Natural killer cell (primary cell): ENCODE measurements around the gene NPDC1. TPM values are rescaled to one million over a fixed set of nuclear protein-coding genes. Genes with fewer than 3 reads are reported as not detected.

ENCODE experiments used
- ATAC-seq, 3 donors: fragments of 150-1000 bp in 2 of 3; fragments of 200-7000 bp in 1 of 3; cut with Tn5 transposase; 1 replicate in 1 of 3; 2 replicates in 2 of 3; pipeline ENCODE4 v1.10.0; 2021; ENCODE audit warnings: mild to moderate bottlenecking in 2 of 3, moderate library complexity in 2 of 3
- DNase-seq, 2 donors: peaks; one replicate each; pipeline versions ENCODE4 v3.0.0 to v3.0.0-alpha.2; 2013 to 2021; ENCODE audit warnings: mixed read lengths in 1 of 2
- H3K27ac ChIP-seq: one replicate; pipeline ENCODE4 v1.5.1; 2013; ENCODE audit warnings: mild to moderate bottlenecking, low read length
- H3K27me3 ChIP-seq: one replicate; pipeline ENCODE4 v1.6.1; 2013; ENCODE audit warnings: low read length; ENCODE audit not compliant: control insufficient read depth, insufficient read depth
- H3K36me3 ChIP-seq: one replicate; pipeline ENCODE4 v1.6.1; 2013; ENCODE audit warnings: low read length; ENCODE audit not compliant: control insufficient read depth, insufficient read depth
- H3K4me1 ChIP-seq: one replicate; pipeline ENCODE4 v1.6.1; 2013; ENCODE audit warnings: low read length; ENCODE audit not compliant: control insufficient read depth, insufficient read depth
- H3K4me3 ChIP-seq: one replicate; pipeline ENCODE4 v1.5.1; 2013; ENCODE audit warnings: low read length
- H3K9me3 ChIP-seq: one replicate; pipeline ENCODE4 v1.6.1; 2013; ENCODE audit warnings: low read length; ENCODE audit not compliant: control insufficient read depth, insufficient read depth
- H3K27ac Mint-ChIP-seq, 2 donors: one replicate each; pipeline ENCODE4 v1.8.0; 2022; ENCODE audit warnings: mild to moderate bottlenecking in 2 of 2, mixed read lengths in 2 of 2, moderate library complexity in 1 of 2
- H3K27me3 Mint-ChIP-seq, 2 donors: one replicate each; pipeline ENCODE4 v1.8.0; 2022; ENCODE audit warnings: low read depth in 2 of 2, mixed read lengths in 2 of 2
- H3K36me3 Mint-ChIP-seq: one replicate; pipeline ENCODE4 v1.8.0; 2022; ENCODE audit warnings: mixed read lengths
- H3K4me1 Mint-ChIP-seq, 2 donors: one replicate each; pipeline ENCODE4 v1.8.0; 2022; ENCODE audit warnings: mixed read lengths in 2 of 2
- H3K4me3 Mint-ChIP-seq: one replicate; pipeline ENCODE4 v1.8.0; 2022; ENCODE audit warnings: mild to moderate bottlenecking, moderate library complexity, mixed read lengths
- H3K9me3 Mint-ChIP-seq, 2 donors: one replicate each; pipeline ENCODE4 v1.8.0; 2022; ENCODE audit warnings: mixed read lengths in 2 of 2
- WGBS: methylation state at CpG from one replicate; pipeline ENCODE4 v1.1.7; 2013; ENCODE audit warnings: missing lambda C conversion rate; ENCODE audit not compliant: insufficient coverage; 5-methylcytosine and 5-hydroxymethylcytosine counted together
- intact Hi-C: fragments of 100-400 bp; cut with micrococcal nuclease; formaldehyde crosslinking; loops from one replicate; pipeline ENCODE4 v1.14.2; 2022
- total RNA-seq, 4 donors: library from RNA; stranded (reverse); fragments of 120-200 nt in 1 of 4; gene quantifications; one replicate each; pipeline versions ENCODE4 v1.2.3 to v1.2.4, GENCODE V29; 2013 to 2022
- TF ChIP-seq, protein P1 (sequence below): fragments of 200-600 bp; IDR thresholded peaks from one replicate; pipeline ENCODE4 v1.8.0; 2022; ENCODE audit warnings: antibody characterized with exemption

Gene NPDC1
- total RNA-seq, 3 donors from 2014 or later (not counting 1 experiment from before 2014, with no cell fraction given): 0.87 to 5.6 (median 3.4) TPM

- TF ChIP-seq, protein P1, sequence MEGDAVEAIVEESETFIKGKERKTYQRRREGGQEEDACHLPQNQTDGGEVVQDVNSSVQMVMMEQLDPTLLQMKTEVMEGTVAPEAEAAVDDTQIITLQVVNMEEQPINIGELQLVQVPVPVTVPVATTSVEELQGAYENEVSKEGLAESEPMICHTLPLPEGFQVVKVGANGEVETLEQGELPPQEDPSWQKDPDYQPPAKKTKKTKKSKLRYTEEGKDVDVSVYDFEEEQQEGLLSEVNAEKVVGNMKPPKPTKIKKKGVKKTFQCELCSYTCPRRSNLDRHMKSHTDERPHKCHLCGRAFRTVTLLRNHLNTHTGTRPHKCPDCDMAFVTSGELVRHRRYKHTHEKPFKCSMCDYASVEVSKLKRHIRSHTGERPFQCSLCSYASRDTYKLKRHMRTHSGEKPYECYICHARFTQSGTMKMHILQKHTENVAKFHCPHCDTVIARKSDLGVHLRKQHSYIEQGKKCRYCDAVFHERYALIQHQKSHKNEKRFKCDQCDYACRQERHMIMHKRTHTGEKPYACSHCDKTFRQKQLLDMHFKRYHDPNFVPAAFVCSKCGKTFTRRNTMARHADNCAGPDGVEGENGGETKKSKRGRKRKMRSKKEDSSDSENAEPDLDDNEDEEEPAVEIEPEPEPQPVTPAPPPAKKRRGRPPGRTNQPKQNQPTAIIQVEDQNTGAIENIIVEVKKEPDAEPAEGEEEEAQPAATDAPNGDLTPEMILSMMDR: no peak
- Histone ChIP-seq H3K27ac (no peak overlapping the region), H3K36me3 (peaks cover 4% of the 10 kb centered on the region), H3K27me3 (no peaks in the 10 kb centered on the region), H3K4me1 (peaks cover 69% of the 10 kb centered on the region), H3K9me3 (no peaks in the 10 kb centered on the region), H3K4me3 (peak overlapping the region; percentile 38)
- no peaks in the 10 kb centered on the region for H3K36me3 Mint-ChIP-seq
- ATAC-seq (no peak), DNase-seq (peak in 1 of 2 donors; percentile 23)
- 72% methylated on average over 4 of the region's 4 CpGs for WGBS
- peak overlapping the region; percentile 66 to 72 for H3K27ac Mint-ChIP-seq
- no peaks in the 10 kb centered on the region for H3K9me3 Mint-ChIP-seq
- no peaks in the 10 kb centered on the region for H3K27me3 Mint-ChIP-seq
- intact Hi-C loops: no loop called here
- peak overlapping the region; percentile 90 for H3K4me3 Mint-ChIP-seq
- H3K4me1 Mint-ChIP-seq: peaks cover 22 to 58% of the 10 kb centered on the region in 2 donors
These were observed 19.1 kb downstream of the NPDC1 start for GRCh38 chr9:137026828-137027227.

DNA sequence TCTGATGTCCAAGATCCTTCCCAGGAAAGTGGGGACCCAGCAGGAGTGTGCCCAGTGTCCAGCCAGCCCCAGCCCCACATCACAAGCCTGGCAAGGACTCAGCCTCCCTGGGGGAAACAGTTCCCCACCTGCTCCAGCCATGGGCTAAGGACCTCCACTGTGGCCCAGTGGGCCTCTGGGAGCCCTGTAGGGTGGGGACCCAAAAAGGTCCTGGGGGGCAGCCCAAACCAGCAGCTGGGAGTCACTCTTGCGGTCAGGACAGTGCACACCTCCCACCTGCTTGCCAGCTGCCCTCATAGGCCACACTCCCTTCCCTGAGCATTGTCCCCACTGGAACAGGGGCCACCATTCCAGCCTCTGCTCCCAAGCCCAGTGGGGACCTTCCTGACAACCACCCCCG, 19.6 kb downstream of the NPDC1 start:
- H3K36me3 ChIP-seq: peaks cover 4% of the 10 kb centered on the region
- Mint-ChIP-seq H3K36me3 (no peaks in the 10 kb centered on the region), H3K9me3 (no peaks in the 10 kb centered on the region), H3K4me1 (peaks cover 22 to 58% of the 10 kb centered on the region in 2 donors), H3K27ac (peak overlapping the region in 1 of 2 donors; percentile 72), H3K27me3 (no peaks in the 10 kb centered on the region), H3K4me3 (peak overlapping the region; percentile 90)
- intact Hi-C loops: no loop called here
- 82% methylated on average over 2 of the region's 2 CpGs for WGBS
- peaks cover 69% of the 10 kb centered on the region for H3K4me1 ChIP-seq
- no peak overlapping the region for H3K27ac ChIP-seq
- H3K27me3 ChIP-seq: no peaks in the 10 kb centered on the region
- no peaks in the 10 kb centered on the region for H3K9me3 ChIP-seq
- H3K4me3 ChIP-seq: no peak overlapping the region
- TF ChIP-seq, protein P1: no peak
- no peak for DNase-seq
- ATAC-seq: no peak

GRCh38 chr9:137025517-137025966, 20.4 kb downstream of the NPDC1 start:
- peaks cover 61% of the 10 kb centered on the region for H3K4me1 ChIP-seq
- peaks cover 10% of the 10 kb centered on the region for H3K36me3 ChIP-seq
- Mint-ChIP-seq H3K4me3 (no peak overlapping the region), H3K9me3 (no peaks in the 10 kb centered on the region), H3K36me3 (no peaks in the 10 kb centered on the region), H3K27ac (no peak overlapping the region), H3K4me1 (peaks cover 17 to 52% of the 10 kb centered on the region in 2 donors), H3K27me3 (no peaks in the 10 kb centered on the region)
- H3K27ac ChIP-seq: no peak overlapping the region
- H3K27me3 ChIP-seq: no peaks in the 10 kb centered on the region
- H3K9me3 ChIP-seq: no peaks in the 10 kb centered on the region
- DNase-seq: peak in 1 of 2 donors; percentile 40
- no peak for ATAC-seq
- intact Hi-C loops: no loop called here
- TF ChIP-seq, protein P1: no peak
- no peak overlapping the region for H3K4me3 ChIP-seq
- 71% methylated on average over 21 of the region's 21 CpGs for WGBS

DNA sequence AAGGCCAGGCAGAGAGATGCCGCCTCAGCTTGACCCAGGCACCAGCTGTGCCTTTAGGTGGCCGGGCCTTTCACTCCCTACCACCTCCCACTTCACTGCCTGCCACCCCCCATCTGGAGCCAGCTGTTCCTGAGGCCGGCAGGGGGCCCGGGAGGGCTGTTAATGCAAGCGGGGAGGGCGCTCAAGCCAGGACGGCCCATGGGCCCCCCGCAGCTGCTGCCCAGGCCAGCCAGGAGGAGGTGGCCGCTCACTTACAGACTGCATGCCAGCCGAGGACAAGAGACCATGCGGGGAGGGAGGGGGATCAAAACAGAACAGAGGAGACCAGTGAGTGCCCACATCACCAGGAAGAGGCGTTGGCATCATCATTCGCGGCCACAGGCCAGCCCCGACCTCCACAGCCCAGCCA, 22.4 kb downstream of the NPDC1 start:
- intact Hi-C loops: no loop called here
- Mint-ChIP-seq H3K4me3 (no peak overlapping the region), H3K9me3 (no peaks in the 10 kb centered on the region), H3K27me3 (no peaks in the 10 kb centered on the region), H3K27ac (peak overlapping the region in 1 of 2 donors; percentile 29), H3K4me1 (peaks cover 9 to 33% of the 10 kb centered on the region in 2 donors), H3K36me3 (no peaks in the 10 kb centered on the region)
- TF ChIP-seq, protein P1: no peak
- Histone ChIP-seq H3K9me3 (no peaks in the 10 kb centered on the region), H3K27ac (no peak overlapping the region), H3K36me3 (peaks cover 24% of the 10 kb centered on the region), H3K4me1 (peaks cover 42% of the 10 kb centered on the region), H3K27me3 (no peaks in the 10 kb centered on the region), H3K4me3 (no peak overlapping the region)
- ATAC-seq (no peak), DNase-seq (no peak)
- WGBS: 93% methylated on average over 15 of the region's 15 CpGs
